ENCODE data around the gene WDR70. TPM values are rescaled to one million over a fixed set of nuclear protein-coding genes. Genes with fewer than 3 reads are reported as not detected.
"Not testable (repeated sequence)": the region's sequence is repeated elsewhere in the genome, so short reads cannot be mapped to it uniquely, and the experiment has no call there.

Gene WDR70
- total and polyA plus RNA-seq, 2 donors (not counting 3 experiments of a cell fraction or from before 2014, with no cell fraction given), result 6.7 to 37.3 TPM

- Histone ChIP-seq H4K20me1 (replicated peaks; ENCODE audit: control insufficient read depth, extremely low read depth, insufficient read depth, low read length) (no peaks in the 10 kb centered on the region), H2AFZ (ENCODE audit: low read depth, low read length) (no peak overlapping the region), H3K4me1 (ENCODE audit: control insufficient read depth, extremely low read depth, insufficient read depth, low read length) (no peaks in the 10 kb centered on the region), H3K9me1 (replicated peaks; ENCODE audit: control insufficient read depth, extremely low read depth, insufficient read depth, low read length) (no peaks in the 10 kb centered on the region), H3K79me2 (ENCODE audit: control insufficient read depth, insufficient read depth, low read length) (no peaks in the 10 kb centered on the region), H3K9ac (replicated peaks; ENCODE audit: extremely low read depth, insufficient read depth, low read length) (no peak overlapping the region), H3K4me2 (ENCODE audit: insufficient read depth, low read length) (no peak overlapping the region), H3K27me3 (ENCODE audit: control insufficient read depth in 2 of 2, insufficient read depth in 2 of 2, low read length in 2 of 2) (no peaks in the 10 kb centered on the region), H3K4me3 (replicated peaks in 1 of 3; ENCODE audit: insufficient read depth in 1 of 3, low read depth in 1 of 3, low read length in 3 of 3) (no peak overlapping the region), H3K36me3 (ENCODE audit: control insufficient read depth in 2 of 2, extremely low read depth in 1 of 2, insufficient read depth in 2 of 2, low read length in 2 of 2) (no peaks in the 10 kb centered on the region), H3K27ac (ENCODE audit: insufficient read depth, low read depth, low read length) (no peak overlapping the region), H3K9me3 (replicated peaks; ENCODE audit: control insufficient read depth, insufficient read depth, low read length) (no peaks in the 10 kb centered on the region)
- intact Hi-C loops (cut with micrococcal nuclease) (no loop called here), dilution Hi-C loops (cut with MboI; ENCODE audit: extremely low pct_ligation_motif_present, low sequenced_read_pairs) (no loop called here)
- ChIA-PET POLR2A (no interaction called here), CTCF (no interaction called here)
- TF ChIP-seq JUN (IDR thresholded peaks at IDR 0.05; ENCODE audit: borderline replicate concordance, insufficient read depth, insufficient read length, low read depth) (no peak), POLR2AphosphoS5 (IDR thresholded peaks at IDR 0.05; ENCODE audit: insufficient read depth, low read depth, low read length) (no peak), MYC (IDR thresholded peaks at IDR 0.05; ENCODE audit: low read depth, low read length) (no peak), FOS (IDR thresholded peaks at IDR 0.05; ENCODE audit: borderline replicate concordance, insufficient read depth, low read length) (no peak), EZH2 (IDR thresholded peaks at IDR 0.05; ENCODE audit: borderline replicate concordance, low read depth, low read length, severe bottlenecking) (no peak), GATA2 (IDR thresholded peaks at IDR 0.05; ENCODE audit: insufficient read depth, insufficient read length, low read depth, low read length) (no peak), POLR2A (IDR thresholded peaks at IDR 0.05; ENCODE audit: low read depth, low read length) (no peak)
- TF ChIP-seq, protein P1, sequence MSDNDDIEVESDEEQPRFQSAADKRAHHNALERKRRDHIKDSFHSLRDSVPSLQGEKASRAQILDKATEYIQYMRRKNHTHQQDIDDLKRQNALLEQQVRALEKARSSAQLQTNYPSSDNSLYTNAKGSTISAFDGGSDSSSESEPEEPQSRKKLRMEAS (IDR thresholded peaks at IDR 0.05; ENCODE audit: insufficient read depth, insufficient read length), result no peak
- TF ChIP-seq, protein P2, sequence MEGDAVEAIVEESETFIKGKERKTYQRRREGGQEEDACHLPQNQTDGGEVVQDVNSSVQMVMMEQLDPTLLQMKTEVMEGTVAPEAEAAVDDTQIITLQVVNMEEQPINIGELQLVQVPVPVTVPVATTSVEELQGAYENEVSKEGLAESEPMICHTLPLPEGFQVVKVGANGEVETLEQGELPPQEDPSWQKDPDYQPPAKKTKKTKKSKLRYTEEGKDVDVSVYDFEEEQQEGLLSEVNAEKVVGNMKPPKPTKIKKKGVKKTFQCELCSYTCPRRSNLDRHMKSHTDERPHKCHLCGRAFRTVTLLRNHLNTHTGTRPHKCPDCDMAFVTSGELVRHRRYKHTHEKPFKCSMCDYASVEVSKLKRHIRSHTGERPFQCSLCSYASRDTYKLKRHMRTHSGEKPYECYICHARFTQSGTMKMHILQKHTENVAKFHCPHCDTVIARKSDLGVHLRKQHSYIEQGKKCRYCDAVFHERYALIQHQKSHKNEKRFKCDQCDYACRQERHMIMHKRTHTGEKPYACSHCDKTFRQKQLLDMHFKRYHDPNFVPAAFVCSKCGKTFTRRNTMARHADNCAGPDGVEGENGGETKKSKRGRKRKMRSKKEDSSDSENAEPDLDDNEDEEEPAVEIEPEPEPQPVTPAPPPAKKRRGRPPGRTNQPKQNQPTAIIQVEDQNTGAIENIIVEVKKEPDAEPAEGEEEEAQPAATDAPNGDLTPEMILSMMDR (IDR thresholded peaks at IDR 0.05; ENCODE audit: extremely low read depth in 1 of 2, insufficient read depth in 1 of 2, low read depth in 1 of 2, low read length in 2 of 2), result no peak
- DNase-seq (ENCODE audit: low read depth, low spot score) (no peak), FAIRE-seq (no peak)
- BruUV-seq (replicated peaks), result no TSS peak
These were observed 138.6 kb downstream of the WDR70 start for GRCh38 chr5:37517686-37518085.

DNA sequence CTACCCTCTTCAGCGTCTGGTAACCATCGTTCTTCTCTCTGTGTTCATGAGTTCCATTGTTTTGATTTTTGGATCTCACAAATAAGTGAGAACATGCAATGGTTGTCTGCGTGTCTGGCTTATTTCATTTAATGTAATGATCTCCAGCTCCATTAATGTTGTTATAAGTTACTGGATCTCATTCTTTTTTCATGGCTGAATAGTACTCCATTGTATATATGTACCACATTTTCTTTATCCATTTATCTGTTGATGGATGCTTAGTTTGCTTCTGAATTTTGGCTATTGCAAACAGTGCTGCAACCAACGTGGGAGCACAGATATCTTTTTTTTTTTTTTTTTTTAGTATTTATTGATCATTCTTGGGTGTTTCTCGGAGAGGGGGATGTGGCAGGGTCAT, 139.2 kb downstream of the WDR70 start:
- H3K79me2 ChIP-seq (ENCODE audit: control insufficient read depth, insufficient read depth, low read length); H3K4me3 ChIP-seq (replicated peaks in 1 of 3; ENCODE audit: insufficient read depth in 1 of 3, low read depth in 1 of 3, low read length in 3 of 3); H4K20me1 ChIP-seq (replicated peaks; ENCODE audit: control insufficient read depth, extremely low read depth, insufficient read depth, low read length); dilution Hi-C loops (cut with MboI; ENCODE audit: extremely low pct_ligation_motif_present, low sequenced_read_pairs); H3K9me1 ChIP-seq (replicated peaks; ENCODE audit: control insufficient read depth, extremely low read depth, insufficient read depth, low read length); H3K27ac ChIP-seq (ENCODE audit: insufficient read depth, low read depth, low read length); POLR2A ChIA-PET; BruUV-seq (replicated peaks); H3K4me2 ChIP-seq (ENCODE audit: insufficient read depth, low read length); intact Hi-C loops (cut with micrococcal nuclease); H3K9ac ChIP-seq (replicated peaks; ENCODE audit: extremely low read depth, insufficient read depth, low read length); H3K9me3 ChIP-seq (replicated peaks; ENCODE audit: control insufficient read depth, insufficient read depth, low read length); CTCF ChIA-PET; FAIRE-seq; H2AFZ ChIP-seq (ENCODE audit: low read depth, low read length); DNase-seq (ENCODE audit: low read depth, low spot score); H3K36me3 ChIP-seq (ENCODE audit: control insufficient read depth in 2 of 2, extremely low read depth in 1 of 2, insufficient read depth in 2 of 2, low read length in 2 of 2); H3K27me3 ChIP-seq (ENCODE audit: control insufficient read depth in 2 of 2, insufficient read depth in 2 of 2, low read length in 2 of 2); H3K4me1 ChIP-seq (ENCODE audit: control insufficient read depth, extremely low read depth, insufficient read depth, low read length): not testable (repeated sequence)
